ENCODE data around the gene PRKG2.

DNA sequence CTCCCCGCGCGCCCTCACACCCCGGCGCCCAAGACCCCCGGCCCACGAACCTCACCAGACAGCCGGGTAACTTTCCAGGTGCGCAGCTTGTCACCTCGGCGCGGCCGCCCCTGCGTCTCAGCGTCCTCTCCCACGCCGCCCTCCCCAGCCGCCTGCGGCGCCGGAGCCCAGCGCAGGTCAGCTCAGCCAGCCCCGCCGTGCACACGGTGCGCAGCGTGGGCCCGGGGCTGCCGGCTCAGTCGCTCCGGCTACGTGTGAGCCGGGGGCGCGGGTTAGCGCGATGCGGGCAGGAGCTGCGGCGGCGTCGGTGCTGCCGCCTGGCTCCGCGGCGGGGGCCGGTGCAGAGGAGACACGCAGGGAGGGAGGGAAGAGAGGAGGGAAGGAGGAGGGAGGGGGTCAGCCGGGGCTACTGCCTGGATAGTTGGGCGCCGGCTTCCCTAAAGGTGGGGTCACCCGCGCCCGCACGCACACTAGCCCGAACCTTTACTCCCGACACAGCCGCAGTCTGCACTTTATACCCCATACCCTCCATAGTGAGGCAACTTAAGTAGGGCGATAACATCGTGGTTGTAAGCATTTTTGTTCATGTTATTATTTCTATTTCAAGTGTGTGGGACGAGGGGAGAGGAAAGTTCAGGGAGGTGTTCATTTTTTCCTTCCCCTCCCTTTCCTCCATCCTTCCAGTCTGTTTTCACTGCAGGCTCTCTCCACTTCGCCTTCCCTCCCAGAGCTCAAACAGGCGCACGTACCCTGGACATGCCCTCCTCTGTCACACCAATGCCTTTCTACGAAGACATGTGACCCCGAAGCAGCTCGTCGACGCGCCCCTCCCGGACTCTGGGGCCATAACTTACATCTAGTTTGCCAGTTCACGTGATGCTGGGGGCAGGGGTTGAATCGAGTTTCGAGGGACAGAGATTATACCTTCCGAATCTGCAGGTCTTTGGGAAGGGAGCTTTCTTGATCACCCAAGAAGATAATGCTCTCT is at the start of gene PRKG2:
- TF ChIP-seq, protein P1, sequence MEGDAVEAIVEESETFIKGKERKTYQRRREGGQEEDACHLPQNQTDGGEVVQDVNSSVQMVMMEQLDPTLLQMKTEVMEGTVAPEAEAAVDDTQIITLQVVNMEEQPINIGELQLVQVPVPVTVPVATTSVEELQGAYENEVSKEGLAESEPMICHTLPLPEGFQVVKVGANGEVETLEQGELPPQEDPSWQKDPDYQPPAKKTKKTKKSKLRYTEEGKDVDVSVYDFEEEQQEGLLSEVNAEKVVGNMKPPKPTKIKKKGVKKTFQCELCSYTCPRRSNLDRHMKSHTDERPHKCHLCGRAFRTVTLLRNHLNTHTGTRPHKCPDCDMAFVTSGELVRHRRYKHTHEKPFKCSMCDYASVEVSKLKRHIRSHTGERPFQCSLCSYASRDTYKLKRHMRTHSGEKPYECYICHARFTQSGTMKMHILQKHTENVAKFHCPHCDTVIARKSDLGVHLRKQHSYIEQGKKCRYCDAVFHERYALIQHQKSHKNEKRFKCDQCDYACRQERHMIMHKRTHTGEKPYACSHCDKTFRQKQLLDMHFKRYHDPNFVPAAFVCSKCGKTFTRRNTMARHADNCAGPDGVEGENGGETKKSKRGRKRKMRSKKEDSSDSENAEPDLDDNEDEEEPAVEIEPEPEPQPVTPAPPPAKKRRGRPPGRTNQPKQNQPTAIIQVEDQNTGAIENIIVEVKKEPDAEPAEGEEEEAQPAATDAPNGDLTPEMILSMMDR (IDR thresholded peaks at IDR 0.05), result no peak
- no peak for TF ChIP-seq TCF12 (IDR thresholded peaks at IDR 0.05)
- 0 out of 2 replicates have a peak, but pooled peaks have one; percentile 58 for TF ChIP-seq EZH2phosphoT487 (IDR thresholded peaks at IDR 0.05; ENCODE audit: borderline replicate concordance, low read depth)
- TF ChIP-seq, protein P2, sequence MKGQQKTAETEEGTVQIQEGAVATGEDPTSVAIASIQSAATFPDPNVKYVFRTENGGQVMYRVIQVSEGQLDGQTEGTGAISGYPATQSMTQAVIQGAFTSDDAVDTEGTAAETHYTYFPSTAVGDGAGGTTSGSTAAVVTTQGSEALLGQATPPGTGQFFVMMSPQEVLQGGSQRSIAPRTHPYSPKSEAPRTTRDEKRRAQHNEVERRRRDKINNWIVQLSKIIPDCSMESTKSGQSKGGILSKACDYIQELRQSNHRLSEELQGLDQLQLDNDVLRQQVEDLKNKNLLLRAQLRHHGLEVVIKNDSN (IDR thresholded peaks at IDR 0.05; ENCODE audit: borderline replicate concordance, low read depth), result no peak
- no peak for TF ChIP-seq EP300 (IDR thresholded peaks at IDR 0.05; ENCODE audit: borderline replicate concordance in 1 of 2, low read depth in 1 of 2, low read length in 1 of 2)
- TF ChIP-seq, protein P3, sequence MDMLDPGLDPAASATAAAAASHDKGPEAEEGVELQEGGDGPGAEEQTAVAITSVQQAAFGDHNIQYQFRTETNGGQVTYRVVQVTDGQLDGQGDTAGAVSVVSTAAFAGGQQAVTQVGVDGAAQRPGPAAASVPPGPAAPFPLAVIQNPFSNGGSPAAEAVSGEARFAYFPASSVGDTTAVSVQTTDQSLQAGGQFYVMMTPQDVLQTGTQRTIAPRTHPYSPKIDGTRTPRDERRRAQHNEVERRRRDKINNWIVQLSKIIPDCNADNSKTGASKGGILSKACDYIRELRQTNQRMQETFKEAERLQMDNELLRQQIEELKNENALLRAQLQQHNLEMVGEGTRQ (IDR thresholded peaks at IDR 0.05; ENCODE audit: borderline replicate concordance, low read depth, low read length), result no peak
